HG02943 (cell line): ENCODE measurements around the gene USH1G.
"Not testable (repeated sequence)": the region's sequence is repeated elsewhere in the genome, so short reads cannot be mapped to it uniquely, and the experiment has no call there.

ENCODE experiments used
- ATAC-seq: cut with Tn5 transposase; IDR thresholded peaks from one replicate; pipeline ENCODE4 v1.9.1; 2021; ENCODE audit warnings: mild to moderate bottlenecking, low read depth, moderate library complexity; ENCODE audit not compliant: unreplicated experiment

The USH1G gene

DNA sequence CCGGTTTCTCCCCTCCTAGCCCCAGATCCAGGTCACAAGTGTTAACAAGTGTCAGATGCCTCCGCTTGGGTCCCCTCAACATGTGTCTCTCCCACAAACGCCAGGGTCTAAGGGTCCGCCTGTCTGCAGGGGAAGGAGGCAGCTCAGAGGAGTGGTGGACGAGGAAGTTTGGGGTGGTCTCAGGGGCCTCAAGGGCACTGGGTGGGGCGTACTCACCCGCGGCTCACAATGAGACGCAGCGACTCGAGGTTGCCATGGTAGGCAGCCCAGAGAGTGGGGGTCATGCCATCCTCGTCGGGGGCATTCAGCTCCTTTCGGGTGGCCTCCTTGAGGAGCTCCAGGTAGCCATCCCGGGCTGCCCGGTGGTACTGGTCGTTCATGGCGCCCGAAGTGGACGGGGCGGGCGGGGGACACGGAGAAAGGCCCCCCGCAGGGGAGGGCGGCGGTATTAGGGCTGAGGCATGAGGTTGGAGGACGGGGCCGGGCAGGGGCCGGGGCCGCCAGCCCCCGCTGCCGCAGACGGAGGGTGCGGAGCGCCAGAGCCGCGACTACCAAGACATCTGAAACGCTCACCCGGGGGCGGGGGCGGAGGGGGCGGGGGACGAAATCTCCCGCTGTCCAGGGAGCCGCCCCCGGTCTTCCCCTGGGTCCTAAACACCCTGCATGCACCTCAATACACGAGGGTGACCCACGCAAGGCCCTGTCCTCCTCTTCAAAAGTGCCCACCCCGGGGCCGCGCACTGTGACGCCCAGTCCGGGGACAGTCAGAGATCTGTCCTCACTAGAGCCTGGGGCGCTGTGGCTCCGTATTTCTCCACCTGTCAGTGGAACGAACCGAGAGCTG lies at the start of gene USH1G:
USH1G (minus strand) TSS at position 562 of the 844 bp plus-strand sequence; CDS start at position 380, 182 bp downstream.
- no peak for ATAC-seq

DNA sequence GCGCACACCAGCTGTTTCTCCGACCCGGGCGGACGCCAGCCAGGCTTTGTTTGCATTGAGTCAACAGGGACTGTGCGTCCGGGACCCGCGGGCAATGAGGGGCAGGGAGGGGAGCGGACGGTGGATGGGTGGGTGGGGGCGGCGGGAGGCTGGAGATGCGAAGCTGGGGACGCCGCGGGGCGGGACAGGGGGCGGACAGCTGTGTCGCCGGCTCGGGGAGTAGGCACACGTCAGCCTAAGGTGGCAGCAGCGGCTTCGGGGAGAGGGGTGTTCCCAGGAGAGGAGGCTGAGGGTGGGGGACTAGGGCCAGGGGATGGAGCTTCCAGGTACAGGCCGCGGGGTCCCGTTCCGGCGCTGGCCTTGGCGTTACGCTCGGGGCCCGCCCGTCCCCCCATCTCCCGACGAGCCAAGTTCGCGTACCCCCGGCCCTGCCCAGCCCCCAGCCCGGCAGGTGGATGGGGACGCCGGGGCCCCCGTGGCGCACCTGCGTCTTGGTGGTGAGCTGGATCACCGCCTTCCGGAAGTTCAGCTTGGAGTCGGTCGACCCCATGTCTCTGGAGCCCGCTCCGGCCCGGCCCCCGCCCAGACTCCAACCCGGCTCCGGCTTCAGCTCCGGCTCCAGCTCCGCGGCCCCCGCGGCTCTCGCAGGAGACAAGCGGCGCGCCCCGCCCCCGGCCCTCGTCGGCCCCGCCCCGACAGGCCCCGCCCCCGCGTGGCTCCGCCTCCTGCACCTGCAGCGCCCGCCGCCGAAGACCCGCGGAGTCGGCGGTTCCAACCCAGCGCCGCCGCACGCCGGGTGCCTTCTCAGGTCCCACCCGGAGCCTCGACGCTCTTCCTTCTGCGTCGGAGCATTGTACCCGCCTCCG lies 49.3 kb upstream of the USH1G start, which contains the start of gene HID1:
HID1 (minus strand) TSS at position 653 of the 866 bp plus-strand sequence; CDS start at position 550, 103 bp downstream.
- ATAC-seq, result no peak

GRCh38 chr17:74971842-74972106 lies 48.7 kb upstream of the USH1G start:
- ATAC-seq, result no peak

GRCh38 chr17:74971069-74971841 lies 48.2 kb upstream of the USH1G start:
- no peak for ATAC-seq

- no peak for ATAC-seq
Observed at GRCh38 chr17:74970395-74970794, 47.3 kb upstream of the USH1G start.

- ATAC-seq, result not testable (repeated sequence)
Observed at GRCh38 chr17:74969501-74969900, 46.4 kb upstream of the USH1G start.

- no peak for ATAC-seq
Observed at GRCh38 chr17:74968361-74968780, 45.3 kb upstream of the USH1G start.

DNA sequence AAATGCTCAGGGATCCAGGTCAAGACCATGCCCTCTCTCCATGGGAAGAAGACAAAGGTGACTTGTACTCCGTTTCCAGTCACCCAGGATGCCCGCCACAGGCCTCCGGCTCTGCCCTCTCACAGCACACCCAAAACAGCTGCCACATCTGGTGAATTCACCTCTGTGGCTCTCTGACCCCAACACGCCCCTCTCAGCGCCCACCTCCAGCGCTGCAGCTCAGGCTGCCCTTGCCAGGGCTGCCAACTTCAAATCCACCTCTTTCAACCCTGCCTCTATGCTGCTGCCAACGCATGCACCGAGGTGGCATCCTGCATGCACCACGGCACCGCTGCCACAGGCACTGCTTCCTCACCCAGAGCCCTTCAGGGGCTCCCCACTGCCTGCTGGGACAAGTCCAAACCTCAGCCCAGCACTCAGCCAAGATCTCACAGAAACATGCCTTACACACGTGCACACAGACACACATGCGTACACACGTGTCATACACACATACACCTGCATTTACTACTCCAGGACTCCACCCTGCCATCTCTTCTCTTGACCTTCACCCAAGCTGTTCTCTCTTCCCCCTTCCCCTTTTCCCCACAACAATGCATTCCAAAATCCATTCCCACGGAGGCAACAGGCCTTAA lies 42.0 kb upstream of the USH1G start:
- no peak for ATAC-seq

GRCh38 chr17:74964246-74964761 lies 41.2 kb upstream of the USH1G start:
- no peak for ATAC-seq

DNA sequence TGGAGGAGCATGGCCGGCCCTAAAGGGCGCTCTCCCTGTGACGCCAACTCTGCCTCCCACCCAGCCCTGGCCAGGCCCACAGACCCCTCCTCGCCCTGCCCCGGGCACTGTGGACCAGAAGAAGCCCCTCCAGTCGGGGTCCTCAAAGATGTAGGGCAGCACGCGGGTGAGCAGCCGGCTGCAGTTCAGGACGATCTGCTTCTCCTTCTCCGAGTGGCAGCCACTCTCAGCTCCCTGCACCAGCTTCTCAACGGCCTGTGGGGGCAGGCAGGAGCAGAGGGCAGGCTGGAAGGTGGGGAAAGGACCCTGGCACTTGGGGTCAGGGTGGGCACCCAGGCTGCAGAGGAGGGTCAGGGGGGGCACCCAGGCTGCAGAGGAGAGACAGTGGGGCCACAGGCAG lies 40.6 kb upstream of the USH1G start:
- ATAC-seq, result no peak

DNA sequence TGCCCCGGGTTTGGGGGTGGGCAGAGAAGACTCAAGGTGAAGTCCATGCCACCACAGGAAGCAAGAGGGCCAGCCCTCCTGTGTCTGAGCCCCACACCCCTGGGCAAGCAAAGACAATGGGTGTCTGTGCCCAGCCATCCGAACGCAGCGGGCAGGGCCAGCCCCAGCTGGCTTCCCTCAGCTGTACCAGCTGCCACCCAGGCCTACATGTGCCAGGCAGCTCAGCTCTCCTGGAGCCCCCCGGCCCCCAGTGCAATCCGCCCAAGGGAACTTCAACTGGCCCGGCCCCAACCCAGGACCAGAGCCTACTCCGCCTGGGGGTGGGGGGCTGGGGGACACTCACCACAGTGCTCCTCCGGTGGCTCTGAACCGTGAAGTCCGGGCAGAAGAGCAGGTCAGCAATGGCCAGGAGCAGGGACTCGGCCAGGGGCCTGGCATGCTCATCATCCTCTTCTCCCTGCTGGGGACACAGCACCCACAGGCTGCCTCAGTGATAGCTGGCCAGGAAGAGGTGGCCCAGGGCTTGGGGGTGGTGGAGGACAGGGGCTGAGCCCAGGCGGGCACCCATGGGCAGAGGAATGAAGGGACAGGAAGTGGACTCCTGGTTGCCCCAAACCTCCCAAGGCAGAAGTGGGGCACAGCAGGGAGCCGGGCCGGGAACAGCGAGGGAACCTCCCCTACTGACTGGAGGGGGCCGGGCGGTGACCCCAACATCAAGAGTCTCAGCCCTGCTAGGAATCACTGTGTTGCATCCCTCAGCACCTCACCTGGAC lies 39.8 kb upstream of the USH1G start:
- ATAC-seq, result no peak

GRCh38 chr17:74961657-74962350 lies 38.7 kb upstream of the USH1G start:
- ATAC-seq, result no peak

- no peak for ATAC-seq
Observed at GRCh38 chr17:74960570-74961342, 37.7 kb upstream of the USH1G start.

GRCh38 chr17:74959826-74960515 lies 36.9 kb upstream of the USH1G start:
- no peak for ATAC-seq

- no peak for ATAC-seq
Observed at GRCh38 chr17:74957935-74958740, 35.1 kb upstream of the USH1G start.

DNA sequence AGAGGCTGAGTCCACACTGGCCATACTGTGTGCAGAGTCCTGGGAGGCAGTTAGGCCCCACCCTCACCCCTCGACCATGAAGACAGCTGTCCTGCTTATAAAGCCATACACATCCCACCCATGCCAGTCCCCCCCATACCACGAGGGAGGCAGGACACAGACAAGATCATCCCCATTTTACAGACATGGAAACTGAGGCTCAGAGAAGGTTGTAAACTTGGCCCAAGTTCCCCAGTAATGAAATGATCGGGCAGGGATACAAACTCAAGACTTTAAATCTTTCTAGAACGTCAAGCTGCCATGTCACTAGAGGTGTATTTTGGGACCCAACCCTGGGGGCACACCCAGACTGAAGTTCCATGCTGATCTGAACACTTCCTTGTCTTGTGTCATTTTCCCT lies 33.0 kb upstream of the USH1G start:
- ATAC-seq, result no peak
